MV-4-11 (cell line): Measurements from ENCODE around the gene G2E3.
"Not testable (repeated sequence)": the region's sequence is repeated elsewhere in the genome, so short reads cannot be mapped to it uniquely, and the experiment has no call there.

ENCODE experiments used
- DNase-seq: peaks from one replicate; lab custom pipeline; 2025; lab: John Stamatoyannopoulos, UW

G2E3 gene

GRCh38 chr14:30558675-30559555 is at the start of gene G2E3:
G2E3 (plus strand) TSS chr14:30559158; CDS start chr14:30581080, 21,922 bp downstream.
- peak; percentile 77 for DNase-seq

GRCh38 chr14:30517737-30518136 is 41.2 kb upstream of the G2E3 start:
- DNase-seq: no peak

DNA sequence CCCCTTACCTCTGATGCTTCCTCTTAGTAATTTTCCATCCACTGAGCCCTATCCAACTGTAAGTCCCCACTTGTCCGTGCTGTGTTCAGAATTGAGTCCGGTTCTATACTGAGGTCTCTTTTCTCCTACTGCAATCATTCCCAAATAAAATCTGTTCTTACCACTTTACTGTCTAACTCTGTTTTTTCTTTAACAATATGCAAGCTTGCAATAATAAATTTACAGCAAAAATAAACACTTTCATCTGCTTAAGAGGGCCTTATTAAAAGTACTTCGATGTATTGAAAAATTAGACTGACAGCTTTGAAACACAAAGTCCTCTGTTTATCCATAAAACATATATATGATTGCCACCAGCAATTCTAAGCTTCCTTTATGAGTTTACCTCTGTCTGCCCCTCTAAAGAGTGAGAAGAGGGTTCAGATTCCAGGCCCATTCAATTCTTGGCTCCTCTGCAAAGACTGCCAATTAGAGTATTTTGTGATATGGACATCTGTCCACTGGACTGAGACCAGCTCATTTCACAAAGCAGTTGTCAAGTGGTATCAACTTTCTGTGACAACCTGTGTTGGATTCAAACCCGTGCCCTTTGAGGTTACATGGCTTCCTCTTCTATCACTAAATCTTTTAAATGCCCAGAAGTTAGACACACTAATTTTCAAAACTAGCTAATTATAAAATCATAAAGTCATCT is 39.9 kb upstream of the G2E3 start:
- DNase-seq: no peak

DNA sequence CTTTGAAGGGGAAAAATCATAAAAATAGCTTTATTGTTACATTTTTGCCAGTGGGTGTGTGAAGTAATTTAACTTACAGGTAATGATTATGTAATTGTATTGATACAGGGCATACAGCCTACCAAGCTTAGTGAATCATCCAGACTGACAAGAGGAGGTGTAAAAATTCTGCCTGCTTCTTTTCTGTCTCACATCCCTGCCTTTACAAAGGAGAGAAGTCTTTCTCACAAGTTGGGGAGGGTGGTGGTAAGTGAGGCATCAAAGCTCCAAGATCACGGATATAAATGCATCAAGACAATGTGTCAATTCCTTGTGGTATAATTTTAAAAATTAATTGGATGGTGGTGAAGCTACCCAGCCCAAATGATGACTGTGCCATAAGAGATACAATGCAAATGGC is 39.0 kb upstream of the G2E3 start:
- DNase-seq: no peak

DNA sequence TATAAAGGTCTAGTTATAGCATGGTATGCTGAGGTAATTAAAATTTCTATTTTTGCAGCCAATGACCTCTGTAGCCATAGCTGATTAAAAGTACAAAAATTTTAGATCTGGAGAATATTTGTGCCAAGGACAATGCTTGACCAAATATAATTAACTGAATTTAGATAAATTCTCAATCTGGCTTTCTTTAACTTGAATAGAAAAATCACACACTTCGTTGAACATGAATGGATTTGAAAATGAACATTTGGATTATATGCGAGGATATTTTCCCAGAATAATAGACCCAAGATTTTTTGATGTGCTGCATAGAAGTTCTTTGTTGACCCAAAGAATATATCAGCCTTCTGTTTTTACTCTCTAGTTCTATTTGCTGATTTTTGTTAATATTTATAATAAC is 38.4 kb upstream of the G2E3 start:
- DNase-seq: no peak

DNA sequence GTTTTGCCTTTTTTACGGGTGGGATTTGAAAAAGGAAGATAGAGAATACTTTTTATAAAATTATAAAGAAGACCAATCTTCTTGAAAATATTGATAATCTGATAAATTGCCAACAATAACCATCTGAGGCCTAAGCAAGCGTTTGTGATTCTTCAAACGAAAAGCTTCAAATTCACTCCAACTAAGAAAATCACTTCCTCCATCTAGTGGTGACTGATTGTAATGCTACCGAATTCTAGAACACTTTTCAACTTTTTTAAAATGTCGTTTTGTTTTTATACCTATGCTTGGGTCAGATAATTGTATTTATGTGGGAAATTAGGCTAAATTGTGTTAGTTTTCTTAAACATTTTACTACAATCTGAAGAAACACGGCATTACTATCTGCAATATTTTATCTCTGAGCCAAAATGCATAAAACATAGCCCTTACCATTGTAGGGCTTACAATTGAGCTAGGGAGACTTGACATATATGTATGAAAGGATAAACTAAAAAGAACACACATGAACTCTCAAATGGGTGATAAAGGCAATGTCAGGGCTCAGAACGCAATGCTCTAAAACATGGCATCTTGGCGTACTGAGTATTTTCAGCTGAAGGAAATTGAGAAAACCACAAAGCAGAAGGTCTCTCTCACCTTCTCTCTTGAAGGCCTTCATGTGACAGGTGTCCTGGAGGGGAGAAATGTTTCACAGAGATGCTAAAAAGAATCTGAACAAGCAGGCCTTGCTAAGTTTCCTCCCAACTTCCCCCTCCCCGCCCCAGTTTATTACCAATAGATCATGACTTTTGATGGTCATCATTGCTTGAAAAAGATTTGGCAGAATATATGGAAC is 36.8 kb upstream of the G2E3 start:
- DNase-seq: peak; percentile 49

DNA sequence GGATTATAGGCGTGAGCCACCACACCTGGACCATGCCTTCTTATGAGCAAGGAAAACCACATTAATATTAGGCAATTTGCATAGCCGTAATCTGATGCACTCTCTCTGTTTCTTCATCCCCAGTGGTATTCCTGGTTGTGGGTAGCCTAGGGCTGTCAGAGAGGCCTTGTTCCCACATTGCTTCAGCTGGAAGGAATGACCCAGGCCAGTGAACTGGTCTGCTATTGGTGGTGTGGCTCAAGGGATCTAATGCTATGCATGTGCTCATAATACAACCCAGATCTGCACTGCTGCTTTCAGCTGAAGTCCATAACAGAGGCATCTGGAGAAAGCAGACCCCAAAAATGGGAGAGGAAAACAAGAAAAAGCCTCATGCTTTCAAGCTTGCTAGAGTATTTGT is 33.1 kb upstream of the G2E3 start:
- DNase-seq: no peak

GRCh38 chr14:30527196-30527595 is 31.8 kb upstream of the G2E3 start:
- no peak for DNase-seq

- DNase-seq: no peak
Observed at GRCh38 chr14:30528119-30528518, 30.8 kb upstream of the G2E3 start.

- DNase-seq: no peak
Observed at GRCh38 chr14:30528778-30529642, 29.9 kb upstream of the G2E3 start.

DNA sequence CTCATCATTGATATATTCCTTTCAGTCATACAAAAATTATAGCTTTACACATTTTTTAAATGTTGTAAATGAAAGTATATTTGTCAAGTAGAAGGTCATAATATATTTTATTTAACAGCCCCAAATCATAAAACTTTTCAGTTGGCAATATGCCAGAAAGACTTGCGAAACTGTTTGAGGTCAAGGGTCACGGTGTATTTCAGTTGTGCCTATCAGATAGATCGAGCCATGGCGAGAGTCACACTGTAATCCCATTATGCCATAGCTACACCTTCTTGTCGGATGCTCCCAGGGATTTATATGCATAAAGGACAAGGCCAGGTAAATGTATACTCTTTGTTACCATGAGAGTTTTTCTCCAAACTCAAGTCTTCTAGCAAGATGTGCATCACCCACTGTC is 26.7 kb upstream of the G2E3 start:
- peak; percentile 5 for DNase-seq

GRCh38 chr14:30533126-30533525 is 25.8 kb upstream of the G2E3 start:
- DNase-seq: no peak

GRCh38 chr14:30541318-30541717 is 17.6 kb upstream of the G2E3 start:
- DNase-seq: no peak

GRCh38 chr14:30546735-30547134 is 12.2 kb upstream of the G2E3 start:
- not testable (repeated sequence) for DNase-seq

GRCh38 chr14:30547388-30548048 is 11.4 kb upstream of the G2E3 start:
- DNase-seq: no peak

GRCh38 chr14:30550335-30550734 is 8.6 kb upstream of the G2E3 start:
- no peak for DNase-seq

GRCh38 chr14:30551460-30551859 is 7.5 kb upstream of the G2E3 start:
- no peak for DNase-seq

DNA sequence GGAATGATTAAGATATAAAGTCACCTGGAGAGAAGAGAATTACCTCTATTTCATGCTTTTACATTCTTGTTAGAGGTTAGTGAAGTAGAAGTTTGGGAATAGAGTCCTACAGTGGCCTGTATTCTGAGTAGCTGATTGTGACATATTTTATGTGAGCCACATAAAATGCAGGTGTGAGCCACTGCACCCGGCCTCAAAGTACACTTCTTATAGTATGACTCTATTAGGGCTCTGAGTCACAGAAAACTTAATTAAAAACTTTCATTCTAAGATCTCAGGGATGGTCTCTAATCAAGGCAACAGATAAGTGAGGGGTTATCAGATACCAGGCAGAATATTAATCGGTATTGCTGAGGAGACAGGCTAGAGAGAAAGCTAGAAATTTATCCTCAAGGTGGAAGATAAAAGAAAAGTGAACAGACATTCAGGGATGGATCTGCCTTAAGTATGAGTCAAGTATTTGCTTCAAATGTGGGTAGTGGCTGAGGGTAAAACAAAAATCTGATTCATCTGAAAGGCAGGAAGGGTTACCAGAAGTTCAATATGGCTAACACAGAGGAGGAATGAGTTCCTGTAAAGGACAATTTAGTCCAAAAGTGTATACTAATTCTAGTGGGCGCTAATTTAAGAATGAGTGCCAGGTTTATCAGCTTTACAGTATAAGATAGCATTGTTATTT is 5.5 kb upstream of the G2E3 start:
- no peak for DNase-seq

DNA sequence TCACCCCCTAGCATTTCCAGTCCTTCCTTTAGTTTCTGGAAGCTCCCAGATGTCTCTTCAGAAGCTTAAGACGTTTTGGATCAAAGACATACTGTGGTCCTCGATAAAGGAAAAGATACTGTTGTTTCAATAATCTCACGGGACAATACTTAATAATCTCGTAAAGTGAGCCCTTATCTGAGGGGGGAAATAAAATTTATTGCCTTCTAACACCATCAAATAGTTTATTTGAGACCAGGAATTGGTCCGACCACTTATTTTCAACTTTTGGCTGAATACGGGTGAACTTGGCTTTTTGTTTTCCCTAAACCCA is 640 bp upstream of the G2E3 start:
- no peak for DNase-seq

DNA sequence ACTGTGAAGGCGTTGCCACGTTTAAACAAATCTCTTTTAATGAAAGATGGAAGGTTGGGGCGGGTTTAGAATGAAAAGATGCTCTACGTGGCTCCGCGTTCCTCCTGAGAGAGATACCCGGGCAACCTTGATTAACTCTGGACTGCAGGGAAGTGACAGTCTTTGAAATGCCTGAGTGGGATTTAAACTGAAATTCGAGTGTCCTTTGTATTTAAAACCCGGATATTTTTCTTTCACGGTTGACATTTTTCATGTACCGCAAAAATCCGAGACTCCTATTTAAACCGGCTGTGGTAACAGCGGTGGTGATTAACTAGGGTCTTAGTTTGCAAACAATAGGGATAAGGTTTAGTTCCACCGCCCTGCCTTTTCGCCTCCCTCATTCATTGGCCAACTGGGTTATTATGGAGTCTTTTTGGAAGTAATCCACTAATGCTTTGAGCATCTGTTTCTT is 707 bp downstream of the G2E3 start:
- DNase-seq: no peak
